ENCODE results near the gene SULT1A3. TPM values are rescaled to one million over a fixed set of nuclear protein-coding genes. Genes with fewer than 3 reads are reported as not detected.
"Not testable (repeated sequence)": the region's sequence is repeated elsewhere in the genome, so short reads cannot be mapped to it uniquely, and the experiment has no call there.

Gene SULT1A3
- polyA plus RNA-seq, 2 of the 4 experiments (the other 2 are of a cell fraction) = 8.0 to 8.8 TPM

- POLR2A ChIA-PET = no interaction called here
- Histone ChIP-seq H3K27ac (no peak overlapping the region), H3K4me1 (no peaks in the 10 kb centered on the region), H3K4me2 (no peak overlapping the region), H3K4me3 (no peak overlapping the region), H3K9me3 (no peaks in the 10 kb centered on the region)
- CTCF ChIA-PET = interaction anchor here (0.6 to 1.0 kb wide), 2 partner anchors 60 to 113 kb away, joined by 4 read pairs; no protein-coding TSS in a partner anchor
- no peak for DNase-seq (ENCODE audit: low read depth in 1 of 2, low spot score in 1 of 2)
- TF ChIP-seq RCOR1 (IDR thresholded peaks at IDR 0.05; ENCODE audit: low read depth, low read length) (no peak), RARB (CRISPR knock-in tag; IDR thresholded peaks at IDR 0.05) (no peak), BCL3 (IDR thresholded peaks at IDR 0.05) (no peak)
- no peak for FAIRE-seq
- no peak for ATAC-seq
- 71% methylated on average over 3 of the region's 3 CpGs for WGBS (ENCODE audit: missing lambda C conversion rate)
Measured at GRCh38 chr16:30163538-30163937, 35.5 kb upstream of the SULT1A3 start.

- 92% methylated on average over 11 of the region's 11 CpGs for WGBS (ENCODE audit: missing lambda C conversion rate)
- Histone ChIP-seq H3K4me2 (no peak overlapping the region), H3K9me3 (no peaks in the 10 kb centered on the region), H3K27ac (no peak overlapping the region), H3K4me1 (no peaks in the 10 kb centered on the region), H3K4me3 (no peak overlapping the region)
- DNase-seq (ENCODE audit: low read depth in 1 of 2, low spot score in 1 of 2) = no peak
- ChIA-PET CTCF (interaction anchor here (1.3 kb wide), 1 partner anchor 14 kb away, joined by 3 read pairs; no protein-coding TSS in a partner anchor), POLR2A (no interaction called here)
- ATAC-seq = no peak
- no peak for FAIRE-seq
- TF ChIP-seq CBX8 (IDR thresholded peaks at IDR 0.05) (no peak), MAZ (IDR thresholded peaks at IDR 0.05; ENCODE audit: borderline replicate concordance, low read depth, low read length) (no peak), CHD2 (IDR thresholded peaks at IDR 0.05; ENCODE audit: low read length, partially characterized antibody) (no peak), SREBF2 (IDR thresholded peaks at IDR 0.05) (no peak), CHD4 (IDR thresholded peaks at IDR 0.05; ENCODE audit: borderline replicate concordance) (no peak), E2F6 (IDR thresholded peaks at IDR 0.05; ENCODE audit: borderline replicate concordance, low read depth) (no peak), MAX (IDR thresholded peaks at IDR 0.05) (no peak), PHF8 (IDR thresholded peaks at IDR 0.05; ENCODE audit: borderline replicate concordance, low read depth) (no peak), POLR2A (IDR thresholded peaks at IDR 0.05; ENCODE audit: low read length) (no peak), RARB (CRISPR knock-in tag; IDR thresholded peaks at IDR 0.05) (no peak), ZSCAN20 (CRISPR knock-in tag; IDR thresholded peaks at IDR 0.05) (no peak), EHMT2 (IDR thresholded peaks at IDR 0.05; ENCODE audit: low read depth) (no peak), ATOH8 (CRISPR knock-in tag; IDR thresholded peaks at IDR 0.05; ENCODE audit: low read depth) (no peak), MYC (IDR thresholded peaks at IDR 0.05; ENCODE audit: borderline replicate concordance, low read length) (no peak), HES2 (IDR thresholded peaks at IDR 0.05) (no peak)
Measured at GRCh38 chr16:30166202-30166902, 32.7 kb upstream of the SULT1A3 start.

GRCh38 chr16:30168746-30169145 is 30.3 kb upstream of the SULT1A3 start:
- H3K4me2 ChIP-seq = peak overlapping the region; percentile 43; the same call in 2 of the 3 replicates
- POLR2A ChIA-PET; H3K27ac ChIP-seq; FAIRE-seq; ATAC-seq; H3K4me1 ChIP-seq; H3K9me3 ChIP-seq; DNase-seq (ENCODE audit: low read depth in 1 of 2, low spot score in 1 of 2); H3K4me3 ChIP-seq; CTCF ChIA-PET: not testable (repeated sequence)
- 80% methylated on average over 3 of the region's 29 CpGs for WGBS (ENCODE audit: missing lambda C conversion rate)

- POLR2A ChIA-PET; H3K9me3 ChIP-seq; H3K4me3 ChIP-seq; ATAC-seq; H3K4me1 ChIP-seq; DNase-seq (ENCODE audit: low read depth in 1 of 2, low spot score in 1 of 2); FAIRE-seq; CTCF ChIA-PET: not testable (repeated sequence)
- Histone ChIP-seq H3K27ac (peak overlapping the region in 1 of 2 experiments; percentile 55; a peak in 1 of 6 replicates), H3K4me2 (peak overlapping the region; percentile 43; the same call in 1 of the 3 replicates)
- no CpG with 5 or more reads among the region's 38 CpGs for WGBS (ENCODE audit: missing lambda C conversion rate)
Measured at GRCh38 chr16:30169416-30169815, 29.6 kb upstream of the SULT1A3 start.

GRCh38 chr16:30170145-30170544 is 28.9 kb upstream of the SULT1A3 start:
- DNase-seq (ENCODE audit: low read depth in 1 of 2, low spot score in 1 of 2); H3K9me3 ChIP-seq; FAIRE-seq; ATAC-seq; H3K4me3 ChIP-seq; H3K4me1 ChIP-seq; H3K4me2 ChIP-seq; POLR2A ChIA-PET; H3K27ac ChIP-seq; CTCF ChIA-PET: not testable (repeated sequence)
- WGBS (ENCODE audit: missing lambda C conversion rate) = no CpG with 5 or more reads among the region's 31 CpGs

All from A549 (cell line).